Measurements from ENCODE around the gene ESCO1.
"Not testable (repeated sequence)": the region's sequence is repeated elsewhere in the genome, so short reads cannot be mapped to it uniquely, and the experiment has no call there.

GRCh38 chr18:21621640-21622039 lies 21.1 kb upstream of the ESCO1 start:
- not testable (repeated sequence) for TF ChIP-seq CTCF, POLR2A (IDR thresholded peaks at IDR 0.05)

Data from uterus (tissue), 2 donors.